ENCODE results near the gene MUC4. TPM values are rescaled to one million over a fixed set of nuclear protein-coding genes. Genes with fewer than 3 reads are reported as not detected.

The MUC4 gene
- total and polyA plus RNA-seq, 2 donors from 2014 or later = 0.19 TPM; not detected in 1

GRCh38 chr3:195777975-195778374 lies 33.8 kb downstream of the MUC4 start:
- intact Hi-C loops (cut with DNase I) = no loop called here
- H3K27me3 ChIP-seq (ENCODE audit: control insufficient read depth, insufficient read depth, low read length) = no peaks in the 10 kb centered on the region
- no peak for FAIRE-seq
- H3K9ac ChIP-seq (ENCODE audit: low read length in 3 of 3) = no peak overlapping the region
- no peaks in the 10 kb centered on the region for H3K9me3 ChIP-seq (ENCODE audit: control insufficient read depth in 2 of 3, insufficient read depth in 1 of 3, low read length in 3 of 3)
- no peak overlapping the region for H3K4me3 ChIP-seq (ENCODE audit: low read length in 3 of 3)
- peak in 1 of 5 donors; percentile 42 for DNase-seq
- H3K36me3 ChIP-seq (ENCODE audit: control insufficient read depth in 2 of 3, insufficient read depth in 3 of 3, low read length in 3 of 3) = no peaks in the 10 kb centered on the region
- no peaks in the 10 kb centered on the region for H3K4me1 ChIP-seq (ENCODE audit: control insufficient read depth in 2 of 3, insufficient read depth in 2 of 3, low read depth in 1 of 3, low read length in 3 of 3)
- no peak overlapping the region for H3K27ac ChIP-seq (ENCODE audit: low read depth in 2 of 2, low read length in 2 of 2)
- TF ChIP-seq CTCF (IDR thresholded peaks at IDR 0.05; ENCODE audit: borderline replicate concordance, extremely low read depth, insufficient read depth) = no peak

- Histone ChIP-seq H3K9me3 (ENCODE audit: control insufficient read depth in 2 of 3, insufficient read depth in 1 of 3, low read length in 3 of 3) (no peaks in the 10 kb centered on the region), H3K27me3 (ENCODE audit: control insufficient read depth, insufficient read depth, low read length) (no peaks in the 10 kb centered on the region), H3K27ac (ENCODE audit: low read depth in 2 of 2, low read length in 2 of 2) (no peak overlapping the region), H3K9ac (ENCODE audit: low read length in 3 of 3) (no peak overlapping the region), H3K36me3 (ENCODE audit: control insufficient read depth in 2 of 3, insufficient read depth in 3 of 3, low read length in 3 of 3) (no peaks in the 10 kb centered on the region), H3K4me3 (ENCODE audit: low read length in 3 of 3) (no peak overlapping the region), H3K4me1 (ENCODE audit: control insufficient read depth in 2 of 3, insufficient read depth in 2 of 3, low read depth in 1 of 3, low read length in 3 of 3) (no peaks in the 10 kb centered on the region)
- intact Hi-C loops (cut with DNase I) = no loop called here
- TF ChIP-seq CTCF (IDR thresholded peaks at IDR 0.05; ENCODE audit: borderline replicate concordance, extremely low read depth, insufficient read depth) = peak; percentile 52
- DNase-seq (peak in 2 of 5 donors; percentile 28 to 68), FAIRE-seq (no peak)
Observed at GRCh38 chr3:195774917-195775316, 36.8 kb downstream of the MUC4 start.

- intact Hi-C loops (cut with DNase I) = no loop called here
- FAIRE-seq (no peak), DNase-seq (peak in 1 of 5 donors; percentile 46)
- Histone ChIP-seq H3K27ac (ENCODE audit: low read depth in 2 of 2, low read length in 2 of 2) (no peak overlapping the region), H3K4me3 (ENCODE audit: low read length in 3 of 3) (no peak overlapping the region), H3K9me3 (ENCODE audit: control insufficient read depth in 2 of 3, insufficient read depth in 1 of 3, low read length in 3 of 3) (no peaks in the 10 kb centered on the region), H3K27me3 (ENCODE audit: control insufficient read depth, insufficient read depth, low read length) (no peaks in the 10 kb centered on the region), H3K36me3 (ENCODE audit: control insufficient read depth in 2 of 3, insufficient read depth in 3 of 3, low read length in 3 of 3) (no peaks in the 10 kb centered on the region), H3K9ac (ENCODE audit: low read length in 3 of 3) (no peak overlapping the region), H3K4me1 (ENCODE audit: control insufficient read depth in 2 of 3, insufficient read depth in 2 of 3, low read depth in 1 of 3, low read length in 3 of 3) (no peaks in the 10 kb centered on the region)
- no peak for TF ChIP-seq CTCF (IDR thresholded peaks at IDR 0.05; ENCODE audit: borderline replicate concordance, extremely low read depth, insufficient read depth)
Observed at GRCh38 chr3:195773956-195774537, 37.7 kb downstream of the MUC4 start.
